CD14-positive monocyte (primary cell): ENCODE results near the gene IRF6. TPM values are rescaled to one million over a fixed set of nuclear protein-coding genes. Genes with fewer than 3 reads are reported as not detected.

ENCODE experiments used
- DNase-seq, 3 donors: peaks; one replicate each; pipeline ENCODE4 v3.0.0-alpha.2; 2011 to 2022
- H2AFZ ChIP-seq: 2 replicates; pipeline ENCODE4 v1.6.0; 2012; ENCODE audit warnings: mild to moderate bottlenecking, low read depth, low read length, inconsistent platforms; ENCODE audit not compliant: insufficient read depth, poor library complexity, severe bottlenecking
- H3K27ac ChIP-seq, 2 donors: 1 replicate in 1 of 2; 2 replicates in 1 of 2; pipeline ENCODE4 v1.5.1; 2012 to 2013; ENCODE audit warnings: low read length in 2 of 2, control low read depth in 1 of 2, inconsistent platforms in 1 of 2, low read depth in 1 of 2, mild to moderate bottlenecking in 1 of 2
- H3K27me3 ChIP-seq, 2 donors: one replicate each; pipeline versions ENCODE4 v1.6.0 to v1.6.1; 2011 to 2013; ENCODE audit warnings: low read length in 2 of 2; ENCODE audit not compliant: control insufficient read depth in 2 of 2, insufficient read depth in 2 of 2
- H3K36me3 ChIP-seq, 2 donors: replicated peaks in 1 of 2; 1 replicate in 1 of 2; 2 replicates in 1 of 2; pipeline versions ENCODE4 v1.5.1 to v1.6.1; 2012 to 2013; ENCODE audit warnings: low read length in 2 of 2, control low read depth in 1 of 2, inconsistent platforms in 1 of 2, mild to moderate bottlenecking in 1 of 2; ENCODE audit not compliant: insufficient read depth in 2 of 2, control insufficient read depth in 1 of 2
- H3K4me1 ChIP-seq, 2 donors: 1 replicate in 1 of 2; 2 replicates in 1 of 2; pipeline versions ENCODE4 v1.5.1 to v1.6.1; 2012 to 2013; ENCODE audit warnings: low read length in 2 of 2, control low read depth in 1 of 2, inconsistent platforms in 1 of 2, mild to moderate bottlenecking in 1 of 2, moderate library complexity in 1 of 2; ENCODE audit not compliant: insufficient read depth in 2 of 2, control insufficient read depth in 1 of 2
- H3K4me2 ChIP-seq: replicated peaks from 2 replicates; pipeline ENCODE3; 2012; ENCODE audit warnings: low read length, moderate library complexity, mild to moderate bottlenecking; ENCODE audit not compliant: poor library complexity, severe bottlenecking; ENCODE audit errors: extremely low read depth
- H3K4me3 ChIP-seq, 3 experiments: fragments of 200-600 bp in 1 of 3; sonication (generic) in 1 of 3; replicated peaks in 1 of 3; 1 replicate in 2 of 3; 2 replicates in 1 of 3; pipeline ENCODE4 v1.5.1; 2011 to 2013; ENCODE audit warnings: low read length in 3 of 3, mild to moderate bottlenecking in 3 of 3, control low read depth in 2 of 3, low read depth in 2 of 3, inconsistent platforms in 1 of 3, moderate library complexity in 1 of 3
- H3K79me2 ChIP-seq: 2 replicates; pipeline ENCODE4 v1.6.0; 2012; ENCODE audit warnings: mild to moderate bottlenecking, control low read depth, inconsistent platforms, low read length, moderate library complexity; ENCODE audit not compliant: insufficient read depth
- H3K9ac ChIP-seq: 2 replicates; pipeline ENCODE4 v1.6.0; 2017; ENCODE audit warnings: low read length, mild to moderate bottlenecking; ENCODE audit not compliant: insufficient read depth, poor library complexity, severe bottlenecking
- H3K9me3 ChIP-seq, 2 donors: replicated peaks in 1 of 2; 1 replicate in 1 of 2; 2 replicates in 1 of 2; pipeline versions ENCODE4 v1.5.1 to v1.6.1; 2012 to 2013; ENCODE audit warnings: low read length in 2 of 2, control low read depth in 1 of 2; ENCODE audit not compliant: control insufficient read depth in 1 of 2, insufficient read depth in 1 of 2
- H4K20me1 ChIP-seq: 2 replicates; pipeline ENCODE4 v1.6.0; 2012; ENCODE audit warnings: mild to moderate bottlenecking, low read length, control low read depth, moderate library complexity; ENCODE audit not compliant: insufficient read depth
- H3K27ac Mint-ChIP-seq, 7 donors: one replicate each; pipeline ENCODE4 v1.8.0; 2020; ENCODE audit warnings: mild to moderate bottlenecking in 7 of 7, mixed read lengths in 7 of 7, moderate library complexity in 6 of 7, inconsistent platforms in 2 of 7
- H3K27me3 Mint-ChIP-seq, 3 donors: one replicate each; pipeline ENCODE4 v1.8.0; 2021 to 2022; ENCODE audit warnings: low read depth in 3 of 3, mild to moderate bottlenecking in 3 of 3, mixed read lengths in 3 of 3, moderate library complexity in 3 of 3, inconsistent platforms in 1 of 3
- H3K36me3 Mint-ChIP-seq, 2 donors: one replicate each; pipeline ENCODE4 v1.8.0; 2020; ENCODE audit warnings: mixed read lengths in 2 of 2, inconsistent platforms in 1 of 2, mild to moderate bottlenecking in 1 of 2
- H3K4me1 Mint-ChIP-seq: one replicate; pipeline ENCODE4 v1.8.0; 2020; ENCODE audit warnings: mild to moderate bottlenecking, mixed read lengths
- H3K4me3 Mint-ChIP-seq, 2 donors: one replicate each; pipeline ENCODE4 v1.8.0; 2020; ENCODE audit warnings: mild to moderate bottlenecking in 2 of 2, mixed read lengths in 2 of 2, moderate library complexity in 1 of 2
- H3K9me3 Mint-ChIP-seq, 7 donors: one replicate each; pipeline ENCODE4 v1.8.0; 2020 to 2022; ENCODE audit warnings: mixed read lengths in 7 of 7, mild to moderate bottlenecking in 6 of 7, moderate library complexity in 6 of 7, inconsistent platforms in 2 of 7
- CTCF ChIP-seq: fragments of 200-600 bp; IDR thresholded peaks from one replicate; pipeline ENCODE4 v1.8.0; 2022; ENCODE audit warnings: antibody characterized with exemption, mild to moderate bottlenecking
- WGBS: methylation state at CpG from one replicate; pipeline ENCODE4 v1.1.5; 2013; ENCODE audit warnings: missing lambda C conversion rate; ENCODE audit not compliant: insufficient coverage; 5-methylcytosine and 5-hydroxymethylcytosine counted together
- intact Hi-C, 2 donors: fragments of 100-400 bp; cut with micrococcal nuclease; formaldehyde crosslinking; loops; one replicate each; pipeline versions ENCODE4 v1.15.0 to v1.15.1; 2023
- polyA plus RNA-seq, 3 donors: library from polyadenylated mRNA; depleted of rRNA in 1 of 3; unstranded in 2 of 3; stranded (reverse) in 1 of 3; fragments of 300-500 nt in 2 of 3; fragments of >200 nt in 1 of 3; fragmentation: Illumina TruSeq in 2 of 3; gene quantifications; 1 replicate in 2 of 3; 2 replicates in 1 of 3; pipeline ENCODE4 v1.2.3, GENCODE V29; 2012 to 2021

IRF6 gene
- polyA plus RNA-seq, 3 donors = 0.21 to 0.62 (median 0.35) TPM

- H3K4me1 ChIP-seq = peaks cover 85 to 89% of the 10 kb centered on the region in 2 donors
- intact Hi-C loops = no loop called here
- H3K79me2 ChIP-seq = peaks cover 43% of the 10 kb centered on the region
- peaks cover 23% of the 10 kb centered on the region for H4K20me1 ChIP-seq
- H2AFZ ChIP-seq = no peak overlapping the region
- no peak overlapping the region for H3K9ac ChIP-seq
- H3K27ac ChIP-seq = peak overlapping the region; percentile 91 to 92
- peaks cover 17 to 22% of the 10 kb centered on the region in 2 donors for H3K36me3 ChIP-seq
- peaks cover 80% of the 10 kb centered on the region for H3K4me1 Mint-ChIP-seq
- peaks cover 0 to 1% (median 0%) of the 10 kb centered on the region in 3 donors for H3K27me3 Mint-ChIP-seq
- TF ChIP-seq CTCF = no peak
- no peaks in the 10 kb centered on the region for H3K27me3 ChIP-seq
- H3K36me3 Mint-ChIP-seq = peaks cover 25 to 27% of the 10 kb centered on the region in 2 donors
- peak overlapping the region in 1 of 3 experiments; percentile 92 for H3K4me3 ChIP-seq
- 80% methylated on average over 1 of the region's 1 CpG for WGBS
- H3K9me3 ChIP-seq = no peaks in the 10 kb centered on the region
- H3K4me3 Mint-ChIP-seq = peak overlapping the region; percentile 93 to 98
- H3K4me2 ChIP-seq = peak overlapping the region; percentile 96
- peak in 1 of 3 donors; percentile 38 for DNase-seq
- peak overlapping the region; percentile 95 to 98 (median 98) for H3K27ac Mint-ChIP-seq
- H3K9me3 Mint-ChIP-seq = no peaks in the 10 kb centered on the region
Observed at GRCh38 chr1:209755256-209755655, 50.7 kb downstream of the IRF6 start.

- no CpG with 5 or more reads among the region's 3 CpGs for WGBS
- H2AFZ ChIP-seq = no peak overlapping the region
- intact Hi-C loops = loop anchor here in 1 of 2 donors (2.0 kb wide), 1 partner anchor 16 kb away; no protein-coding TSS in a partner anchor
- no peak for DNase-seq
- no peak overlapping the region for H3K4me3 ChIP-seq
- H3K79me2 ChIP-seq = peaks cover 19% of the 10 kb centered on the region
- no peaks in the 10 kb centered on the region for H3K9me3 Mint-ChIP-seq
- H3K4me1 ChIP-seq = peaks cover 81 to 85% of the 10 kb centered on the region in 2 donors
- H3K4me2 ChIP-seq = no peak overlapping the region
- peaks cover under 1 to 3% of the 10 kb centered on the region in 2 donors for H3K36me3 Mint-ChIP-seq
- TF ChIP-seq CTCF = no peak
- no peaks in the 10 kb centered on the region for H3K9me3 ChIP-seq
- no peak overlapping the region for H3K4me3 Mint-ChIP-seq
- H3K36me3 ChIP-seq = no peaks in the 10 kb centered on the region
- H3K27ac ChIP-seq = no peak overlapping the region
- no peaks in the 10 kb centered on the region for H3K27me3 ChIP-seq
- H3K9ac ChIP-seq = no peak overlapping the region
- peak overlapping the region in 3 of 7 donors; percentile 33 to 81 (median 54) for H3K27ac Mint-ChIP-seq
- H3K4me1 Mint-ChIP-seq = peaks cover 74% of the 10 kb centered on the region
- H4K20me1 ChIP-seq = peaks cover under 1% of the 10 kb centered on the region
- peaks cover 0 to 1% (median 0%) of the 10 kb centered on the region in 3 donors for H3K27me3 Mint-ChIP-seq
Observed at GRCh38 chr1:209752890-209753289, 53.1 kb downstream of the IRF6 start.
